Stimulated activated CD8-positive, alpha-beta memory T cell treated with anti-CD3 and anti-CD28 coated beads, Interleukin-15, amount 100 ng/mL, for 1 hour (primary cell): ENCODE data around the gene MAP4K1.
"Not testable (repeated sequence)": the region's sequence is repeated elsewhere in the genome, so short reads cannot be mapped to it uniquely, and the experiment has no call there.

Source experiments
- DNase-seq: peaks from one replicate; pipeline ENCODE4 v3.0.0-alpha.2; 2020; ENCODE audit warnings: low read depth

The MAP4K1 gene

DNA sequence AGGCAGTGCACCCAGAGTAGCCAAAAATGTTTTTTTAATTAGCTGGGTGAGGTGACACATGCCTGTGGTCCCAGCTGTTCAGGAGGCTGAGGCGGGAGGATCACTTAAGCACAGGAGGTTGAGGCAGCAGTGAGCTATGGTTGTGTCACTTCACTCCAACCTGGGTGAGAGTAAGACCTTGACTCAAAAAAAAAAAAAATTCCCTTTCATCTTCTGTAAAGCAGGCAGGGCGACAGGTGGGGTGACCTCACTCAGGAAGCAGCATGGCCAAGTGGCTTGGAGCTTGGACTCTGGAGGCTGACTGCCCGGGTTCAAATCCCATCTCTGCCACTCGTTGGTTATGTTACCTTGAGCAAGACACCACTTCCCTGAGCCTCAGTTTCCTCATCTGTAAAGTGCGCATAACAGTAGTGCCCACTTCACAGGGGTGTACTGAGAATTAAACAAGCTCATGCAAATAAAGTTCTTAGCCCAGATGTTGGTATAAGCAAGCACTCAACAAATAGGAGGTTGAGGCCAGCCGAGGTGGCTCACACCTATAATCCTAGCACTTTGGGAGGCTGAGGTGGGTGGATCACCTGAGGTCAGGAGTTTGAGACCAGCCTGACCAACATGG is 48.3 kb downstream of the MAP4K1 start:
- DNase-seq = no peak

- no peak for DNase-seq
These were observed 52.1 kb downstream of the MAP4K1 start for GRCh38 chr19:38565691-38566105.

- DNase-seq = no peak
These were observed 52.6 kb downstream of the MAP4K1 start for GRCh38 chr19:38564981-38565690.

GRCh38 chr19:38563475-38563874 is 54.3 kb downstream of the MAP4K1 start:
- no peak for DNase-seq

DNA sequence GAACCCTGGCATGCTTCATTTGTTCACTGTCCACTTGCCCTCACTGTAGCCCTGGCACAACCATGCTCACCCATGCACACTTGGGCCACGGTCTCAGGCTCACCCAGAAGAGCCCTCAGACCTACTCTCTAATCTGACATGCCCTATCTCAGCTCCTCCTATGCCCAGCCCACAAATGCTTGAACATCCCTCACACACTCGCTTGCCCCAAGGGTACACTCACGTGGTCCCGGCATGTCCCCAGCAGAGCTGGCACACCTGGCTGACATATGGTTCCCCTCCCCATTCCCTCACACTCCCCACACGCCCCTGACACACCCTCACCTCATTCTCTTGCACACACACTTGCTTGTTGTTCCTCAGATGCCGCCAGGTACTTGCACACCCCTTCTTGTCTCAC is 55.7 kb downstream of the MAP4K1 start:
- no peak for DNase-seq

DNA sequence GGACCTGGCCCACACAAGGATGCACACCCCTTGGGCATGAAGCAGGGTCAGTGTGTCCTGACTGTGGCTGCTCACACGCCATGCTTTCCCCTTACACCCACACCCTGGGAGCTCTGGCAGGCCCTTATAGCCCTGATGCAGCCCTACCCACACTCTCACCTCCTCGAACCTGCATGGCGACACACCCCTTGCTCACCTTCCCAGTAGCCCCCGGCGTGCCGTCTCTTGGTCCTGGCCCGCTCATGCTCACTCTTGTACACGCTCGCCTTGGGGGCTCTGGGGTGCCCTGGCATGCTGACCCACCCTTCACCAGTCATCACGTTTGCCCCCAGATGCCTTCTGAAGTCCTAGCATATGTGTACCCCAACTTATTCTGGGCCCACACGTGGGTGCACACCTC is 56.1 kb downstream of the MAP4K1 start:
- no peak for DNase-seq

- no peak for DNase-seq
These were observed 56.6 kb downstream of the MAP4K1 start for GRCh38 chr19:38561053-38561606.

DNA sequence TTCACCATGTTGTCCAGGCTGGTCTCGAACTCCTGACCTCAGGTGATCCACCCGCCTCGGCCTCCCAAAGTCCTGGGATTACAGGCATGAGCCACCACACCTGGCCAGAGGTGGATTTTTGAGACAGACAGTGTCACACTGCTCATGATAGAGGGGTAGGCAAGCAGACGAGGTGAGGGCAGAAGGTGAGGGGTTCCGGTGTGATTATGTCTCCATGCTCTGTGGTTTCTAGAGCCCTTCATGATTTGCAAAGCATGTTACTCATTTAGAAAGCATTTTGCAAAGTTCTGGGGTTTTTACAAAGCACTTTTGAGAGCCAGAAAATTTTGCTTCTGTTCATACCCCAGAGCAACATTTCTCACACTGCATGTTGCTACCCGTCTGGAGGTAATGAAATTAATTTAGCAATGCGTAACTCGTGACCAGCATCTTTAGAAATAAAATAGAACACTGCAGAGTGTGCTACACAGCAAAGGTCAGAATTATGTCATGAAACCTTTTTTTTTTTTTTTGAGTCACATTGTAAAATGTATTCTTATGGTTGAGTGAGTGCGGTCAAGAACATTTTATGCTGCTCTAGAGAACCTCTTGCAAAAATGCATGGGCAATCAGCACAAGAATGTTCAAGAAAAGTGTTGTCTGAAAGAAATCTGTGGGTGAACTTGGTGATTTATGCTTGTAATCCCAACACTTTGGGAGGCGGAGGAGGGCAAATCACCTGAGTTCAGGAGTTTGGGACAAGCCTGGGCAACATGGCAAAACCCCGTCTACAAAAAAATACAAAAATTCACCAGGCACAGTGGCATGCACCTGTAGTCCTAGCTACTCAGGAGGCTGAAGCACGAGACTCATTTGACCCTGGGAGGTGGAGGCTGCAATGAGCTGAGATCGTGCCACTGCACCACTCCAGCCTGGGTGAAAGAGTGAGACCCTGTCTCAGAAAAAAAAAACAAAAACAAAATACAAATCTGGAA is 58.0 kb downstream of the MAP4K1 start:
- DNase-seq = no peak

- DNase-seq = not testable (repeated sequence)
These were observed 58.8 kb downstream of the MAP4K1 start for GRCh38 chr19:38558933-38559332.

DNA sequence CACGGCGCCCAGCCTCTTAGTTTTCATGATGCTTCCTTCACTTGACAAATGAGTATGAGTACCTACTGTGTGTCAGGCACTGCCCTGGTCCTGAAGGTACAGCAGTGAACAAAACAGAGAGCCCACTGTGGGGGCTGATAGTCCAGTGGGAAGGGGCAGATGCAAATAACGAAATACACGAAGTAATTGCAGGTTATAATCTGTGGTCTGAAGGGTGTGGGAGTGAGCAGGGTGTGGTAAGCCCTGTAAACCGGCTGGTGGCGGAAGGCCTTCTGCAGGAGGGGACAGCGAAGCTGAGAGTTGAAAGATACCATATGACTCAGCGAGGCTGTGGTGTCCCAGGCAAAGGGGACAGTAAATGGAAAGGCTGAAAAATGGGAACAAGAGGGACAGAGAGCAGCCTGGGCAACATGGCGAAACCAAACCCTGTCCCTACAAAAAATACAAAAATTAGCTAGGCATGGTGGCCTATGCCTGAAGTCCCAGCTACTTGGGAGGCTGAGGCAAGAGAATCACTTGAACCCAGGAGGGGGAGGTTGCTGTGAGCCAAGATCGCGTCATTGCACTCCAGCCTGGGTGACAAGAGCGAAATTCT is 60.5 kb downstream of the MAP4K1 start:
- DNase-seq = no peak

DNA sequence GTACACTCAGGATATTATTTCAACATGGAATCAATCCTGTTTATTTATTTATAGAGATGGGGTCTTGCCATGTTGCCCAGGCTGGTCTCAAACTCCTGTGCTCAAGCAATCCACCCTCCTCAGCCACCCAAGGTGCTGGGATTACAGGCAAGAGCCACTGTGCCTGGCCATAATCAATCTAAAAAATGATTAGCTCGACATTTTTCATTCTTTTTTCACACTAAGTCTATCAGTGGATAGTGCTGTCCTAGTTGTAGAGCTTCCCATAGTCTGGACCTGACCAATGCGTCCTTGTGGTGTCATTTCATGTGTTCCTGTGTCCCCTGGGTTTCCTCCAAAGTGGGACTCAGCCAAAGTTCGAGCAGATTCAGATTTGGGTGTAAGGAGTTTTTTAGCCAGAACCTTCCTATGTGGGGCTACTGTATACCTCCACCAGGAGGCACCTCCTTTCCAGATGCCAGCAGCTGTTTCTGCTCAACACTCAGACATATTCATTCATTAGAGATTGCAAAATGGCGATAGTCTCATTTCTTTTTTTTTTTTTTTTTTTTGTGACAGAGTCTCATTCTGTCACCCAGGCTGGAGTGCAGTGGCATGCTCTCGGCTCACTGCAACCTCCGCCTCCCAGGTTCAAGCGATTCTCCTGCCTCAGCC is 61.1 kb downstream of the MAP4K1 start:
- no peak for DNase-seq

DNA sequence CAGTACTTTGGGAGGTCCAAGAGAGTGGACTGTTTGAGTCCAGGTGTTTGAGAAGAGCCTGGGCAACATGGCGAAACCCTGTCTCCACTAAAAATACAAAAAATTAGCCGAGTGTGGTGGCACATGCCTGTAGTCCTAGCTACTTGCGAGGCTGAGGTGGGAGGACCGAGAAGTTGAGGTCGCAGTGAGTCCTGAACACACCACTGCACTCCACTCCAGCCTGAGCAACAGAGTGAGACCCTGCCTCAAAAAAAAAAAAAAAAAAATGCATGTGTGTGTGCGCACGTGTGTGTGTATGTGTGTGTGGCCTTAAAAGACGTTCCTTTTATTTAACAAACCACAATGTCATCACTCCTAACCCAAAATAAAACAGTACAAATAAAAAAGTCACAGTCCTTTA is 62.6 kb downstream of the MAP4K1 start:
- no peak for DNase-seq

- DNase-seq = no peak
These were observed 63.0 kb downstream of the MAP4K1 start for GRCh38 chr19:38554676-38555141.

- not testable (repeated sequence) for DNase-seq
These were observed 64.5 kb downstream of the MAP4K1 start for GRCh38 chr19:38553239-38553638.

GRCh38 chr19:38551450-38551813 is 66.3 kb downstream of the MAP4K1 start:
- no peak for DNase-seq

GRCh38 chr19:38550376-38550775 is 67.4 kb downstream of the MAP4K1 start:
- DNase-seq = no peak

DNA sequence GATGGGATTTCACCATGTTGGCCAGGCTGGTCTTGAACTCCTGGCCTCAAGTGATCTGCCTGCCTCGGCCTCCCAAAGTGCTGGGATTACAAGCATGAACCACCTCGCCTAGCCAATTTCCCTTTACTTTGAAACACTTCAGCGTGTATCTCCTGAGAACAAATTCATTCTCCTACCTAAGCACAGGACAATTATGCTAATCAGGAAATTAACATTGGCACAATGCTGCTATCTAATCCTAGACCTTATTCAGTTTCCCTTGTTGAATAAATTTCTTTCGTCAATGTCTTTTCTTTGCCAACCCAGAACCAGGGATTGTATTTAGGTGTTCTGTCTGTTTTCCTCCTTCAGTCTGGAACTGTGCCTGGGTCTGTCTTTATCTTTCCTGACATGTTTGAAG is 67.8 kb downstream of the MAP4K1 start:
- no peak for DNase-seq

GRCh38 chr19:38549061-38549460 is 68.7 kb downstream of the MAP4K1 start:
- no peak for DNase-seq

- no peak for DNase-seq
These were observed 70.3 kb downstream of the MAP4K1 start for GRCh38 chr19:38547421-38547820.

GRCh38 chr19:38545596-38545995 is 72.2 kb downstream of the MAP4K1 start:
- no peak for DNase-seq

- DNase-seq = no peak
These were observed 73.0 kb downstream of the MAP4K1 start for GRCh38 chr19:38544569-38545315.
